Smooth muscle cell (in vitro differentiated cells): ENCODE measurements around the gene ROBO2. TPM values are rescaled to one million over a fixed set of nuclear protein-coding genes. Genes with fewer than 3 reads are reported as not detected.

ENCODE experiments used
- DNase-seq: peaks from one replicate; lab custom pipeline; 2025; ENCODE audit not compliant: unreplicated experiment; lab: John Stamatoyannopoulos, UW
- H2AFZ ChIP-seq: fragments of 200-600 bp; sonication (generic); 2 replicates; pipeline ENCODE4 v1.6.0; 2016; ENCODE audit warnings: antibody characterized with exemption, low read depth, mild to moderate bottlenecking
- H3F3A ChIP-seq: fragments of 200-600 bp; sonication (generic); 2 replicates; pipeline ENCODE4 v1.6.0; 2017; ENCODE audit warnings: antibody characterized with exemption, low read depth
- H3K27ac ChIP-seq: fragments of 200-600 bp; sonication (generic); 2 replicates; pipeline ENCODE4 v1.5.1; 2016; ENCODE audit warnings: low read depth, mild to moderate bottlenecking
- H3K27me3 ChIP-seq: fragments of 200-600 bp; sonication (generic); 2 replicates; pipeline ENCODE4 v1.6.1; 2016; ENCODE audit warnings: low read depth, mild to moderate bottlenecking
- H3K36me3 ChIP-seq: fragments of 200-600 bp; sonication (generic); 2 replicates; pipeline ENCODE4 v1.5.1; 2016; ENCODE audit warnings: low read depth
- H3K4me1 ChIP-seq: fragments of 200-600 bp; sonication (generic); 2 replicates; pipeline ENCODE4 v1.5.1; 2016; ENCODE audit warnings: low read depth
- H3K4me2 ChIP-seq: fragments of 200-600 bp; sonication (generic); 2 replicates; pipeline ENCODE4 v1.6.0; 2016; ENCODE audit warnings: mild to moderate bottlenecking
- H3K4me3 ChIP-seq: fragments of 200-600 bp; sonication (generic); 2 replicates; pipeline ENCODE4 v1.5.1; 2016; ENCODE audit warnings: mild to moderate bottlenecking
- H3K79me2 ChIP-seq: fragments of 200-600 bp; sonication (generic); 2 replicates; pipeline ENCODE4 v1.6.0; 2016; ENCODE audit warnings: low read depth, mild to moderate bottlenecking
- H3K9ac ChIP-seq: fragments of 200-600 bp; sonication (generic); 2 replicates; pipeline ENCODE4 v1.6.0; 2016; ENCODE audit warnings: low read depth
- H3K9me3 ChIP-seq: fragments of 200-600 bp; sonication (generic); replicated peaks from 2 replicates; pipeline ENCODE4 v1.5.1; 2016; ENCODE audit warnings: low read depth
- H4K20me1 ChIP-seq: fragments of 200-600 bp; sonication (generic); 2 replicates; pipeline ENCODE4 v1.6.0; 2016; ENCODE audit warnings: low read depth
- WGBS: methylation state at CpG from one replicate; pipeline ENCODE4 v1.1.7; 2016; ENCODE audit warnings: low lambda C conversion rate; 5-methylcytosine and 5-hydroxymethylcytosine counted together
- polyA plus RNA-seq: library from polyadenylated mRNA; unstranded; fragments of >200 nt; fragmentation: Nextera tagmentation; extraction: Ambion mirVana; gene quantifications from 2 replicates; pipeline ENCODE4 v1.2.1, GENCODE V29; 2016
- total RNA-seq: library from RNA; depleted of rRNA; stranded (reverse); fragments of >200 nt; gene quantifications from 2 replicates; pipeline ENCODE4 v1.2.3, GENCODE V29; 2014
- TF ChIP-seq, protein P1 (sequence below): fragments of 200-600 bp; sonication (generic); IDR thresholded peaks from 2 replicates; pipeline ENCODE4 v1.5.1; 2017; ENCODE audit warnings: borderline replicate concordance, mild to moderate bottlenecking, antibody characterized with exemption; ENCODE audit not compliant: insufficient read depth, poor library complexity, severe bottlenecking

ROBO2 gene
- total and polyA plus RNA-seq, 2 experiments from 2014 or later = 23.9 to 54.4 TPM

DNA sequence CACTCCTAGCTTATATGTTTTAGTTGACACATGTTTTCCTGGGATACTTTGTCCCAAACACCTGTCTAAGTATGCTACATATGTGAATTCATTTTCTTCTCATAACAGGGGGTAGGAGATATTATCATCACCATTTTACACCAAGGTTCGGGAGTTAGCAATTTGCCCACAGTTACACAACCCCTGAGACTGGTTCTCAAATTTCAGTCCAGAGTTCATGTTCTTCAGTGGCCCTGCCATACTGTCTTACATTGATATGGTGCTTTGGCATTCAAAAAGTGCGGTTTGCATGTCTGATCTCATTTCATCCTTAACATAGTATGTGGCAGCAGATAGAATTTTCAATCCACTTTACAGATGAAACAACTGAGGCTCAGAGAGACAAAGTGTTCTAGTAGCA, 38.4 kb downstream of the ROBO2 start:
- H3F3A ChIP-seq = no peaks in the 10 kb centered on the region
- H3K27ac ChIP-seq = no peak overlapping the region
- H2AFZ ChIP-seq = no peak overlapping the region
- H3K27me3 ChIP-seq = no peaks in the 10 kb centered on the region
- no peak for DNase-seq
- peaks cover 19% of the 10 kb centered on the region for H3K4me1 ChIP-seq
- 95% methylated on average over 2 of the region's 2 CpGs for WGBS
- peaks cover 28% of the 10 kb centered on the region for H4K20me1 ChIP-seq
- H3K4me3 ChIP-seq = no peak overlapping the region
- H3K9ac ChIP-seq = no peak overlapping the region
- peaks cover 7% of the 10 kb centered on the region for H3K79me2 ChIP-seq
- no peaks in the 10 kb centered on the region for H3K36me3 ChIP-seq
- H3K9me3 ChIP-seq = no peaks in the 10 kb centered on the region
- H3K4me2 ChIP-seq = no peak overlapping the region
- TF ChIP-seq, protein P1, sequence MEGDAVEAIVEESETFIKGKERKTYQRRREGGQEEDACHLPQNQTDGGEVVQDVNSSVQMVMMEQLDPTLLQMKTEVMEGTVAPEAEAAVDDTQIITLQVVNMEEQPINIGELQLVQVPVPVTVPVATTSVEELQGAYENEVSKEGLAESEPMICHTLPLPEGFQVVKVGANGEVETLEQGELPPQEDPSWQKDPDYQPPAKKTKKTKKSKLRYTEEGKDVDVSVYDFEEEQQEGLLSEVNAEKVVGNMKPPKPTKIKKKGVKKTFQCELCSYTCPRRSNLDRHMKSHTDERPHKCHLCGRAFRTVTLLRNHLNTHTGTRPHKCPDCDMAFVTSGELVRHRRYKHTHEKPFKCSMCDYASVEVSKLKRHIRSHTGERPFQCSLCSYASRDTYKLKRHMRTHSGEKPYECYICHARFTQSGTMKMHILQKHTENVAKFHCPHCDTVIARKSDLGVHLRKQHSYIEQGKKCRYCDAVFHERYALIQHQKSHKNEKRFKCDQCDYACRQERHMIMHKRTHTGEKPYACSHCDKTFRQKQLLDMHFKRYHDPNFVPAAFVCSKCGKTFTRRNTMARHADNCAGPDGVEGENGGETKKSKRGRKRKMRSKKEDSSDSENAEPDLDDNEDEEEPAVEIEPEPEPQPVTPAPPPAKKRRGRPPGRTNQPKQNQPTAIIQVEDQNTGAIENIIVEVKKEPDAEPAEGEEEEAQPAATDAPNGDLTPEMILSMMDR = no peak

DNA sequence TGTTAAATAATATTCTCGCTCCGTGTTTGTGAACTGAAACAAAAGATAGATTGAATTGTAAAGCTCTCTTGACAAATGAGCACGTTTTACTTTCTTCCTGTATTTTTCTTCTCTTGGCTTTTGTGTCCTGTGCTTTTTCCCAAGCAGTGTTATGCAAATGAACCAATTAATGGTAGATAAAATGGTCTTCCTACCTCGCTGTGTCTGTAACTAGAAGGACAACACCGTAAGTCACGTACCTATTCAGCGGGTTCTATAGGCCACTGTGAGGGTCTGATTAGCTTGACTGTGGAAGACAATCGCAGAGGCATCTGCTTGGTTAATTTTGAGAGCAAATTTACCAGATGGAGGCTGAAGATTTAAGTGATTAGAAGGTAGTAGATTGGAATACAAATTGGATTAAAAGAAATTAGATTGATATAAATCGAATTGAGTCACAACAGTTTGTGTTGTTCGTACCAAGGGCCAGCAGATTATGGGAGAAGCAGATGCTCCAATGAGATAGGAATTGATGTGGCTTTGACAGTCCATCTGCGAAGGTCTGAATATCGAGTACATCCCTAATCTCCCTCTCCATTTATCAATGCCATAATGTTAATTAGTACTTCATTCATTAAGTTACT, 40.2 kb downstream of the ROBO2 start:
- no peak for DNase-seq
- Histone ChIP-seq H2AFZ (no peak overlapping the region), H3K9ac (no peak overlapping the region), H3K4me2 (no peak overlapping the region), H3K79me2 (peaks cover 7% of the 10 kb centered on the region), H3F3A (no peaks in the 10 kb centered on the region), H3K27ac (no peak overlapping the region), H3K4me3 (no peak overlapping the region), H3K27me3 (no peaks in the 10 kb centered on the region), H3K36me3 (no peaks in the 10 kb centered on the region), H3K9me3 (no peaks in the 10 kb centered on the region), H4K20me1 (peaks cover 28% of the 10 kb centered on the region), H3K4me1 (peaks cover 19% of the 10 kb centered on the region)
- TF ChIP-seq, protein P1 = no peak
- 66% methylated on average over 12 of the region's 12 CpGs for WGBS

DNA sequence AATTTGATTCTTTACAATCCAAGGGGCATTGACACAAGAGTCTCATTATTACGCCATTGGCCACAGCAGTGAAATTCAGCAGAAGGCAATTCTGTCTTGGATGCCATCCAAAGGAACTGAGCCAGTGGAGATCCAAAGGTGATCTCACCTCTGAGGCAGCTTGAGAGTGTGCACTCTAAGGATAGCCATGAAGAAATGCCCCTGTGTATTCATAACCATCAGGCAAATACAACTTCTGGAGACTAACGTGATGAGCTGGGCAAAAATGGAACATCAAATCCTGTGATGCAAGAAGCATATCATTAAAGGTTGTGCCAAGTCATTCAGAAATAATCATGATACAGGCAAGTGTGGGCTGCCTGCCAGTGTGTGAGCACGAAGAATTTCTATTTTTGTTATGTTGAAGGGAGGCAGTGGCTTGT, 41.4 kb downstream of the ROBO2 start:
- Histone ChIP-seq H3K4me3 (no peak overlapping the region), H3K27ac (no peak overlapping the region), H3K9ac (no peak overlapping the region), H2AFZ (no peak overlapping the region), H3K9me3 (no peaks in the 10 kb centered on the region), H3K4me1 (peaks cover 19% of the 10 kb centered on the region), H3K4me2 (no peak overlapping the region), H4K20me1 (peaks cover 31% of the 10 kb centered on the region), H3F3A (no peaks in the 10 kb centered on the region), H3K79me2 (peaks cover 3% of the 10 kb centered on the region), H3K27me3 (no peaks in the 10 kb centered on the region), H3K36me3 (no peaks in the 10 kb centered on the region)
- no peak for DNase-seq
- TF ChIP-seq, protein P1 = no peak
- 58% methylated on average over 3 of the region's 3 CpGs for WGBS

DNA sequence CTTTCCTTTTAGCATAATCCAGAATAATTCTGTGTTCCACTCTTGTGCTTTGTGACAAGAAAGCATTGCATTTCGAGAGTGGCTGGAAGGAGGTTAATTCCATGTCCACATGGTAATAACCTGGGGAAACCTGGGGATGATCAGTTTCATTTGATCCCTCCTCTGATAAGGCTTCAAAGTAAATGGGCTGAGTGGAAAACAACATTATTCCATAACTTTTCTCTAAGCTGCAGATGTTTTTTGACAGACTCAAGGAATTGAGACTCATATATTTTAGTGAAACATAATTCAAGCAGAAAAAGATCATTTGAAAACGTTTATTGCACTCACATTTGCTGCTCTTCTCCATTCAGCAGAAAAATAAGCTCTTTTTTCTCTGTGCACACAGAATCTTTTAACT, 44.6 kb downstream of the ROBO2 start:
- Histone ChIP-seq H3F3A (no peaks in the 10 kb centered on the region), H3K36me3 (no peaks in the 10 kb centered on the region), H3K4me2 (no peak overlapping the region), H3K9ac (no peak overlapping the region), H3K9me3 (no peaks in the 10 kb centered on the region), H4K20me1 (peaks cover 26% of the 10 kb centered on the region), H3K79me2 (peaks cover 7% of the 10 kb centered on the region), H3K4me3 (no peak overlapping the region), H2AFZ (no peak overlapping the region), H3K4me1 (peaks cover 19% of the 10 kb centered on the region), H3K27me3 (no peaks in the 10 kb centered on the region), H3K27ac (no peak overlapping the region)
- TF ChIP-seq, protein P1 = no peak
- DNase-seq = no peak
- 60% methylated on average over 2 of the region's 2 CpGs for WGBS
